Left lobe of liver (tissue), 2 donors: ENCODE measurements around the gene GPS2. TPM values are rescaled to one million over a fixed set of nuclear protein-coding genes. Genes with fewer than 3 reads are reported as not detected.
A peak's percentile ranks its signal among the peaks of the same experiment; 100 is the strongest.

Experiments used
- ATAC-seq: fragments of 200-7000 bp; cut with Tn5 transposase; one replicate; pipeline ENCODE4 v1.9.1; 2020; ENCODE audit warnings: mild to moderate bottlenecking, moderate library complexity
- DNase-seq: peaks from one replicate; pipeline ENCODE4 v3.0.0-alpha.2; 2020; ENCODE audit warnings: low spot score
- total RNA-seq: library from RNA; stranded (reverse); gene quantifications from one replicate; pipeline ENCODE4 v1.2.1, GENCODE V29; 2021
- donor health status: DM: no; HTN: no; CAD: no; lungs with moderate emphysema.
- donor health status: DM: no; HTN: yes; CAD: no.

Gene GPS2
- 21.2 TPM for total RNA-seq

GRCh38 chr17:7314719-7315569 is at the start of gene GPS2:
Gene GPS2, minus strand, starts transcription at chr17:7315360. Its CDS starts 308 bp downstream, at chr17:7315052.
- ATAC-seq (peak; percentile 89), DNase-seq (peak; percentile 95)

- ATAC-seq, result no peak
- DNase-seq, result no peak
These were observed 48.2 kb upstream of the GPS2 start for GRCh38 chr17:7363311-7363710.

- ATAC-seq, result no peak
- DNase-seq, result no peak
These were observed 46.7 kb upstream of the GPS2 start for GRCh38 chr17:7361906-7362305.

GRCh38 chr17:7357381-7357780 is 42.2 kb upstream of the GPS2 start:
- ATAC-seq, result no peak
- DNase-seq, result no peak

- DNase-seq, result no peak
These were observed 41.6 kb upstream of the GPS2 start for GRCh38 chr17:7356756-7357155.

GRCh38 chr17:7356072-7356549 is 41.0 kb upstream of the GPS2 start:
- peak; percentile 82 for DNase-seq
- peak; percentile 54 for ATAC-seq

More at GRCh38 chr17:7356756-7357155, 41.6 kb upstream of the GPS2 start:
- no peak for ATAC-seq

- ATAC-seq (no peak), DNase-seq (no peak)
These were observed 40.4 kb upstream of the GPS2 start for GRCh38 chr17:7355573-7355972.

GRCh38 chr17:7355053-7355452 is 39.9 kb upstream of the GPS2 start, which contains the start of gene TMEM95:
Gene TMEM95, plus strand, starts transcription at chr17:7355156. Its CDS starts 49 bp downstream, at chr17:7355205.
- ATAC-seq, result no peak
- peak; percentile 49 for DNase-seq

- DNase-seq, result no peak
- ATAC-seq, result no peak
These were observed 39.2 kb upstream of the GPS2 start for GRCh38 chr17:7354262-7354843.

- ATAC-seq (no peak), DNase-seq (no peak)
These were observed 37.9 kb upstream of the GPS2 start for GRCh38 chr17:7352910-7353635.

GRCh38 chr17:7352503-7352889 is 37.3 kb upstream of the GPS2 start:
- no peak for ATAC-seq
- DNase-seq, result no peak

- peak; percentile 81 for ATAC-seq
These were observed 36.7 kb upstream of the GPS2 start, which contains the start of gene KCTD11 for GRCh38 chr17:7351665-7352502. Gene KCTD11, plus strand, starts transcription at chr17:7352162.

GRCh38 chr17:7348478-7349242 is 33.5 kb upstream of the GPS2 start:
- ATAC-seq (no peak), DNase-seq (peak; percentile 53)

More at GRCh38 chr17:7351665-7352502, 36.7 kb upstream of the GPS2 start, which contains the start of gene KCTD11:
- peak; percentile 94 for DNase-seq

- no peak for ATAC-seq
- peak; percentile 44 for DNase-seq
These were observed 32.7 kb upstream of the GPS2 start for GRCh38 chr17:7347630-7348477.

GRCh38 chr17:7346761-7347614 is 31.8 kb upstream of the GPS2 start:
- ATAC-seq (no peak), DNase-seq (peak; percentile 48)

- ATAC-seq (no peak), DNase-seq (no peak)
These were observed 28.1 kb upstream of the GPS2 start for GRCh38 chr17:7343250-7343649.

- DNase-seq, result no peak
- no peak for ATAC-seq
These were observed 26.7 kb upstream of the GPS2 start for GRCh38 chr17:7341842-7342241.

GRCh38 chr17:7340179-7340578 is 25.0 kb upstream of the GPS2 start:
- ATAC-seq (no peak), DNase-seq (no peak)
